ENCODE data around the gene GLCCI1. TPM values are rescaled to one million over a fixed set of nuclear protein-coding genes. Genes with fewer than 3 reads are reported as not detected.

The GLCCI1 gene
- total and polyA plus RNA-seq, 10 of the 15 experiments (the other 5 are each of a cell fraction or from before 2014, with no cell fraction given), result 12.6 to 92.0 (median 27.6) TPM

GRCh38 chr7:7953806-7954205 lies 14.8 kb upstream of the GLCCI1 start:
- intact Hi-C loops (cut with micrococcal nuclease; ENCODE audit: unreplicated experiment), result no loop called here
- H3K9me3 ChIP-seq (replicated peaks; ENCODE audit: control insufficient read depth, insufficient read depth, low read length), result no peaks in the 10 kb centered on the region; the same call in 1 of the 3 replicates
- no peak overlapping the region for H3K27ac ChIP-seq (ENCODE audit: control insufficient read depth, insufficient read depth)
- no peak overlapping the region for H3K4me2 ChIP-seq (ENCODE audit: control insufficient read depth, insufficient read depth)
- in situ Hi-C loops (cut with MboI), result no loop called here
- DNase-seq (ENCODE audit: low read depth, low spot score) (no peak), ATAC-seq (no peak), FAIRE-seq (no peak)
- TF ChIP-seq JUNB (IDR thresholded peaks at IDR 0.05) (no peak), CHD2 (IDR thresholded peaks at IDR 0.05; ENCODE audit: borderline replicate concordance, low read depth, low read length) (no peak), ATF7 (IDR thresholded peaks at IDR 0.05; ENCODE audit: low read depth) (no peak), PRDM15 (CRISPR knock-in tag; IDR thresholded peaks at IDR 0.05) (no peak), WRNIP1 (IDR thresholded peaks at IDR 0.05; ENCODE audit: borderline replicate concordance, low read depth, low read length) (no peak), E2F4 (IDR thresholded peaks at IDR 0.05; ENCODE audit: low read depth, low read length) (no peak), ASH2L (IDR thresholded peaks at IDR 0.05; ENCODE audit: borderline replicate concordance, low read depth) (no peak), PBX3 (IDR thresholded peaks at IDR 0.05; ENCODE audit: insufficient replicate concordance, low read depth, low read length) (no peak), MYB (IDR thresholded peaks at IDR 0.05; ENCODE audit: borderline replicate concordance, low read depth, low read length) (no peak), CBFB (IDR thresholded peaks at IDR 0.05; ENCODE audit: low read depth) (no peak)
- no peaks in the 10 kb centered on the region for H3K36me3 ChIP-seq (ENCODE audit: control insufficient read depth in 2 of 2, insufficient read depth in 2 of 2, low read length in 1 of 2)
- H4K20me1 ChIP-seq (ENCODE audit: control insufficient read depth, insufficient read depth), result no peaks in the 10 kb centered on the region
- H3K4me3 ChIP-seq, result no peak overlapping the region
- SMC1A ChIA-PET (ENCODE audit: uncharacterized antibody, unreplicated experiment), result interaction anchor here (0.6 to 5.3 kb wide), 8 partner anchors 9 to 42 kb away, joined by 3 to 65 read pairs (median 5); partner anchors contain the start of gene GLCCI1
- no peak overlapping the region for H3K9ac ChIP-seq (ENCODE audit: control insufficient read depth, insufficient read depth, low read length)
- no peaks in the 10 kb centered on the region for H3K4me1 ChIP-seq (ENCODE audit: control insufficient read depth, insufficient read depth, low read length)
- no peaks in the 10 kb centered on the region for H3K79me2 ChIP-seq (ENCODE audit: control insufficient read depth, insufficient read depth, low read length)
- POLR2A ChIA-PET, result interaction anchor here (1.1 kb wide), 2 partner anchors 9 to 12 kb away, joined by 3 read pairs; no protein-coding TSS in a partner anchor
- BruUV-seq (replicated peaks), result no TSS peak
- H2AFZ ChIP-seq (ENCODE audit: control insufficient read depth, low read depth, low read length), result no peak overlapping the region
- RAD21 ChIA-PET (ENCODE audit: unreplicated experiment), result interaction anchor here (1.0 to 2.1 kb wide), 8 partner anchors 9 to 272 kb away, joined by 3 to 5 read pairs (median 3); no protein-coding TSS in a partner anchor
- H3K27me3 ChIP-seq (replicated peaks in 1 of 2; ENCODE audit: control insufficient read depth in 2 of 2, insufficient read depth in 2 of 2, low read length in 1 of 2), result no peaks in the 10 kb centered on the region
- CTCF ChIA-PET, result interaction anchor here (0.5 to 1.3 kb wide), 3 partner anchors 10 to 180 kb away, joined by 3 to 4 read pairs (median 3); no protein-coding TSS in a partner anchor
